ENCODE measurements around the gene CEP78. TPM values are rescaled to one million over a fixed set of nuclear protein-coding genes. Genes with fewer than 3 reads are reported as not detected.
A peak's percentile ranks its signal among the peaks of the same experiment; 100 is the strongest.

Gene CEP78
- total RNA-seq, 6 experiments from 2014 or later: 19.4 to 27.5 (median 23.6) TPM

GRCh38 chr9:78248635-78249034 lies 12.8 kb downstream of the CEP78 start:
- TF ChIP-seq, protein P1, sequence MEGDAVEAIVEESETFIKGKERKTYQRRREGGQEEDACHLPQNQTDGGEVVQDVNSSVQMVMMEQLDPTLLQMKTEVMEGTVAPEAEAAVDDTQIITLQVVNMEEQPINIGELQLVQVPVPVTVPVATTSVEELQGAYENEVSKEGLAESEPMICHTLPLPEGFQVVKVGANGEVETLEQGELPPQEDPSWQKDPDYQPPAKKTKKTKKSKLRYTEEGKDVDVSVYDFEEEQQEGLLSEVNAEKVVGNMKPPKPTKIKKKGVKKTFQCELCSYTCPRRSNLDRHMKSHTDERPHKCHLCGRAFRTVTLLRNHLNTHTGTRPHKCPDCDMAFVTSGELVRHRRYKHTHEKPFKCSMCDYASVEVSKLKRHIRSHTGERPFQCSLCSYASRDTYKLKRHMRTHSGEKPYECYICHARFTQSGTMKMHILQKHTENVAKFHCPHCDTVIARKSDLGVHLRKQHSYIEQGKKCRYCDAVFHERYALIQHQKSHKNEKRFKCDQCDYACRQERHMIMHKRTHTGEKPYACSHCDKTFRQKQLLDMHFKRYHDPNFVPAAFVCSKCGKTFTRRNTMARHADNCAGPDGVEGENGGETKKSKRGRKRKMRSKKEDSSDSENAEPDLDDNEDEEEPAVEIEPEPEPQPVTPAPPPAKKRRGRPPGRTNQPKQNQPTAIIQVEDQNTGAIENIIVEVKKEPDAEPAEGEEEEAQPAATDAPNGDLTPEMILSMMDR (IDR thresholded peaks at IDR 0.05): no peak
- Mint-ChIP-seq H3K27ac (no peak overlapping the region), H3K4me3 (no peak overlapping the region), H3K4me1 (ENCODE audit: low read depth) (peaks cover 7% of the 10 kb centered on the region; the same call in 1 of the 2 replicates), H3K27me3 (ENCODE audit: insufficient read depth) (no peaks in the 10 kb centered on the region), H3K36me3 (ENCODE audit: low read depth) (peaks cover 4% of the 10 kb centered on the region; the same call in 1 of the 2 replicates), H3K9me3 (no peaks in the 10 kb centered on the region)
- DNase-seq: no peak

DNA sequence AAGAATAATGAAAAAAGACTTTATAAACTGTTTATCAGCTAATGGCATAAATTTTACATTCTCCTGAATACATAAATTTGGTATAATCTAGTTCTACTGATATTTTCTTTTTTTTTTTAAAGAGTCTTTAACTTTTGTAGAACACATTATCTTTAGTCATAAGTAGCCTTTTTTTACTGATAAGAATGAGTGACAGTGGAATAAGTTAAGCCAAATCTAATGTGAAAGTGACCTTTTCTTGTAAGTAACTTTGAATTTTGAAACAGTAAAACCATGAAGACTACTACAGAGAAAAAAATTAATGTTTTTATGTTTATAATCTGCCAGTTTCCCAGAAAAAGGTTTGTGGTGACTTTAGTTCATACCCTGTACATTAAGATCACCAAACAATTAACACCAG lies 13.7 kb downstream of the CEP78 start:
- Mint-ChIP-seq H3K27ac (no peak overlapping the region), H3K4me3 (no peak overlapping the region), H3K4me1 (ENCODE audit: low read depth) (peaks cover 7% of the 10 kb centered on the region; the same call in 1 of the 2 replicates), H3K36me3 (ENCODE audit: low read depth) (peaks cover 4% of the 10 kb centered on the region; the same call in 1 of the 2 replicates), H3K9me3 (no peaks in the 10 kb centered on the region), H3K27me3 (ENCODE audit: insufficient read depth) (no peaks in the 10 kb centered on the region)
- DNase-seq: no peak
- TF ChIP-seq, protein P1 (IDR thresholded peaks at IDR 0.05): no peak

DNA sequence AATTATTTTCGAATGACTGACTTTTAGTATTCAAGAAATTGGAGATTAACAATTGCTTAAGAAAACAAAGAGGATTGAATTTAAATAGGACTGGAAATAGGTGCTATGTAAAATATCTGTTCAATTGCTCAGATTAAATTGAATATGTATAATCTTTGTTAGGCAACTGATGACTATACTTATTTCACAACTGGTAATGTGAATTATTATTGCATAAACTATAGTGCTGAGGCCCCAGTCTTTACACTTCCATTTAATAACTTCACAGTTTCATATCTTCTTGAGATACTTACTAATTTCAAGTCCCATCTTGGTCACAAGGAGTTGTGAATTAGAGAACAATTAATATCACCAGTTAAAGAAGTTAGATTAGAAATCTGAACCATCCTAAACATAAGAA lies 16.7 kb downstream of the CEP78 start:
- Mint-ChIP-seq H3K9me3 (no peaks in the 10 kb centered on the region), H3K4me1 (ENCODE audit: low read depth) (peaks cover 7% of the 10 kb centered on the region; the same call in 1 of the 2 replicates), H3K27me3 (ENCODE audit: insufficient read depth) (no peaks in the 10 kb centered on the region), H3K4me3 (no peak overlapping the region), H3K36me3 (ENCODE audit: low read depth) (peaks cover 4% of the 10 kb centered on the region; the same call in 1 of the 2 replicates), H3K27ac (no peak overlapping the region)
- DNase-seq: no peak
- TF ChIP-seq, protein P1 (IDR thresholded peaks at IDR 0.05): no peak

DNA sequence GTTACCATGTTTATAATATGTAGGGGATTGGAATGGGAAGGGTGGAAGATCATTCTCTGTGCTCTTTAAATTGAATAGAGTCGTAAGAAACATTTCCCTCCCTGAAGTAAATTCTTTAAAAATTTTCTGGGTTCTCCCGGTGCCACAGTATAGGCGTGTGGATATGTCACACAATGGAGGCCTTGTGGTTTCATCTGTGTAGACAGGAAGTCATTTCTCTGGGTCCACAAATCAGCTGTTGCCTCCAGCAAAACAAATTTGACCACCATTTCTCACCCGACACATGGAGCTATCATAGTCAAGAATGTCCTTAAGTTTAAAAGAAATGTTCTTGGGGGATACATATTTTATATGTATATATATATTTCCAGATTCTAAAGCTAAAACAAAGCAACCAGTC lies 17.4 kb downstream of the CEP78 start:
- TF ChIP-seq, protein P1 (IDR thresholded peaks at IDR 0.05): no peak
- no peaks in the 10 kb centered on the region for H3K9me3 Mint-ChIP-seq
- no peak for DNase-seq
- H3K36me3 Mint-ChIP-seq (ENCODE audit: low read depth): peaks cover 4% of the 10 kb centered on the region; the same call in 1 of the 2 replicates
- H3K4me3 Mint-ChIP-seq: no peak overlapping the region
- H3K27ac Mint-ChIP-seq: no peak overlapping the region
- H3K27me3 Mint-ChIP-seq (ENCODE audit: insufficient read depth): no peaks in the 10 kb centered on the region
- H3K4me1 Mint-ChIP-seq (ENCODE audit: low read depth): peaks cover 7% of the 10 kb centered on the region; the same call in 1 of the 2 replicates

DNA sequence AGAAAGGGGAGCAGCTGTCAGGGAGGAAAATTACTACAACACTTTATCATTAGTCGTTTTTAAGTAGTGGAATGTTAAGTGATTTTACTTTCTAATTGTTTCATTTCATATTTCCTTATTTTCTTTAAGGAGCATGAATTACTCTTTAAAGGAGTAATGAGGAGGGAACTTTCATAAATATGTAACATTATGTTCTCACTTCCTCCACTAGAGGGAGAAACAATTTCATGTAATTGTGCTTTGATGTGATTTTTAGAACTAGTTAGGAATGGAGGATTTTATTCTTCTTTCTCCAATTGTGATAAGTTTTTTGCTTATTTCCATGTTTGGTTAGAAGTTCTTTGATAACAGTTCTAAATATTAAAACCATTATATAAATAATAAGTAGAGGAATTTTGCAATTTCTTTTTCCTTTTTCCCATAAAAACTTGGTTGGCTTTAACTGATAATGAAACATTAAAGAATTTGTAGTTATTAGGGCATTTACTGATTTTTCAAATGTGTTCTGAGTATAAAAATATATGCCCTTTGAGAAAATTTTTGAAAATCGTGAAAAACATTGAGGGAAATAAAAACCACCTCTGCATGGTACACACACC lies 25.6 kb downstream of the CEP78 start:
- Mint-ChIP-seq H3K4me1 (ENCODE audit: low read depth) (0 out of 2 replicates have a peak, but pooled peaks cover 5% of the 10 kb centered on the region), H3K9me3 (no peaks in the 10 kb centered on the region), H3K27me3 (ENCODE audit: insufficient read depth) (no peaks in the 10 kb centered on the region; the same call in 1 of the 2 replicates), H3K27ac (no peak overlapping the region), H3K36me3 (ENCODE audit: low read depth) (no peaks in the 10 kb centered on the region; the same call in 1 of the 2 replicates), H3K4me3 (no peak overlapping the region)
- DNase-seq: peak; percentile 17
- TF ChIP-seq, protein P1 (IDR thresholded peaks at IDR 0.05): peak; percentile 87
